ENCODE data around the gene RWDD2A.
"Not testable (repeated sequence)": the region's sequence is repeated elsewhere in the genome, so short reads cannot be mapped to it uniquely, and the experiment has no call there.

The RWDD2A gene

GRCh38 chr6:83192871-83193746, at the start of gene RWDD2A, which contains the start of gene PGM3:
Gene RWDD2A, plus strand, starts transcription at chr6:83193357. Its CDS starts 1,095 bp downstream, at chr6:83194452.
Gene PGM3, minus strand, starts transcription at chr6:83193265. Its CDS starts 2,253 bp downstream, at chr6:83191012.
- DNase-seq (ENCODE audit: low read depth, low spot score), result peak; percentile 55

GRCh38 chr6:83151114-83151513, 42.0 kb upstream of the RWDD2A start:
- no peak for DNase-seq (ENCODE audit: low read depth, low spot score)

GRCh38 chr6:83152913-83153312, 40.2 kb upstream of the RWDD2A start:
- DNase-seq (ENCODE audit: low read depth, low spot score), result no peak

GRCh38 chr6:83153883-83154521, 39.2 kb upstream of the RWDD2A start:
- no peak for DNase-seq (ENCODE audit: low read depth, low spot score)

- DNase-seq (ENCODE audit: low read depth, low spot score), result no peak
These were observed 37.4 kb upstream of the RWDD2A start for GRCh38 chr6:83155794-83156193.

- DNase-seq (ENCODE audit: low read depth, low spot score), result no peak
These were observed 33.0 kb upstream of the RWDD2A start for GRCh38 chr6:83160167-83160566.

- DNase-seq (ENCODE audit: low read depth, low spot score), result no peak
These were observed 25.4 kb upstream of the RWDD2A start for GRCh38 chr6:83167726-83168278.

- DNase-seq (ENCODE audit: low read depth, low spot score), result no peak
These were observed 24.6 kb upstream of the RWDD2A start for GRCh38 chr6:83168556-83168955.

- DNase-seq (ENCODE audit: low read depth, low spot score), result no peak
These were observed 24.1 kb upstream of the RWDD2A start for GRCh38 chr6:83169106-83169505.

GRCh38 chr6:83169511-83169910, 23.6 kb upstream of the RWDD2A start:
- DNase-seq (ENCODE audit: low read depth, low spot score), result no peak

- no peak for DNase-seq (ENCODE audit: low read depth, low spot score)
These were observed 16.9 kb upstream of the RWDD2A start for GRCh38 chr6:83176246-83176645.

- DNase-seq (ENCODE audit: low read depth, low spot score), result no peak
These were observed 12.7 kb upstream of the RWDD2A start for GRCh38 chr6:83180426-83180950.

GRCh38 chr6:83182114-83182513, 11.0 kb upstream of the RWDD2A start:
- DNase-seq (ENCODE audit: low read depth, low spot score), result no peak

- no peak for DNase-seq (ENCODE audit: low read depth, low spot score)
These were observed 9.9 kb upstream of the RWDD2A start for GRCh38 chr6:83183082-83183828.

GRCh38 chr6:83185096-83185495, 8.1 kb upstream of the RWDD2A start:
- DNase-seq (ENCODE audit: low read depth, low spot score), result no peak

- DNase-seq (ENCODE audit: low read depth, low spot score), result no peak
These were observed 4.7 kb upstream of the RWDD2A start for GRCh38 chr6:83188501-83188900.

- no peak for DNase-seq (ENCODE audit: low read depth, low spot score)
These were observed 2.5 kb upstream of the RWDD2A start for GRCh38 chr6:83190626-83191025.

- DNase-seq (ENCODE audit: low read depth, low spot score), result not testable (repeated sequence)
These were observed 1.2 kb upstream of the RWDD2A start for GRCh38 chr6:83191974-83192373.

GRCh38 chr6:83192456-83192855, 701 bp upstream of the RWDD2A start:
- no peak for DNase-seq (ENCODE audit: low read depth, low spot score)

GRCh38 chr6:83193747-83194566, 800 bp downstream of the RWDD2A start:
- no peak for DNase-seq (ENCODE audit: low read depth, low spot score)
